ENCODE results near the gene PDZD4.

PDZD4 gene

GRCh38 chrX:153871451-153871850 lies 41.1 kb upstream of the PDZD4 start:
- no peak for TF ChIP-seq GATA2 (IDR thresholded peaks at IDR 0.05; ENCODE audit: low read depth, low read length)
- no peak for TF ChIP-seq GATA3 (IDR thresholded peaks at IDR 0.05; ENCODE audit: low read depth, low read length)

GRCh38 chrX:153870791-153871360 lies 40.5 kb upstream of the PDZD4 start:
- TF ChIP-seq GATA3 (IDR thresholded peaks at IDR 0.05; ENCODE audit: low read depth, low read length) (no peak), GATA2 (IDR thresholded peaks at IDR 0.05; ENCODE audit: low read depth, low read length) (no peak)

GRCh38 chrX:153870288-153870690 lies 39.9 kb upstream of the PDZD4 start:
- TF ChIP-seq GATA3 (IDR thresholded peaks at IDR 0.05; ENCODE audit: low read depth, low read length) (no peak), GATA2 (IDR thresholded peaks at IDR 0.05; ENCODE audit: low read depth, low read length) (no peak)

- TF ChIP-seq GATA3 (IDR thresholded peaks at IDR 0.05; ENCODE audit: low read depth, low read length): no peak
- no peak for TF ChIP-seq GATA2 (IDR thresholded peaks at IDR 0.05; ENCODE audit: low read depth, low read length)
These were observed 39.3 kb upstream of the PDZD4 start for GRCh38 chrX:153869473-153870287.

GRCh38 chrX:153868576-153869472 lies 38.5 kb upstream of the PDZD4 start:
- TF ChIP-seq GATA3 (IDR thresholded peaks at IDR 0.05; ENCODE audit: low read depth, low read length): no peak
- no peak for TF ChIP-seq GATA2 (IDR thresholded peaks at IDR 0.05; ENCODE audit: low read depth, low read length)

GRCh38 chrX:153867671-153868070 lies 37.3 kb upstream of the PDZD4 start:
- no peak for TF ChIP-seq GATA3 (IDR thresholded peaks at IDR 0.05; ENCODE audit: low read depth, low read length)
- TF ChIP-seq GATA2 (IDR thresholded peaks at IDR 0.05; ENCODE audit: low read depth, low read length): no peak

GRCh38 chrX:153867139-153867538 lies 36.8 kb upstream of the PDZD4 start:
- TF ChIP-seq GATA2 (IDR thresholded peaks at IDR 0.05; ENCODE audit: low read depth, low read length) (no peak), GATA3 (IDR thresholded peaks at IDR 0.05; ENCODE audit: low read depth, low read length) (no peak)

GRCh38 chrX:153866302-153867019 lies 36.1 kb upstream of the PDZD4 start:
- TF ChIP-seq GATA2 (IDR thresholded peaks at IDR 0.05; ENCODE audit: low read depth, low read length) (no peak), GATA3 (IDR thresholded peaks at IDR 0.05; ENCODE audit: low read depth, low read length) (no peak)

- TF ChIP-seq GATA2 (IDR thresholded peaks at IDR 0.05; ENCODE audit: low read depth, low read length) (no peak), GATA3 (IDR thresholded peaks at IDR 0.05; ENCODE audit: low read depth, low read length) (no peak)
These were observed 35.3 kb upstream of the PDZD4 start for GRCh38 chrX:153865685-153866084.

- TF ChIP-seq GATA3 (IDR thresholded peaks at IDR 0.05; ENCODE audit: low read depth, low read length) (no peak), GATA2 (IDR thresholded peaks at IDR 0.05; ENCODE audit: low read depth, low read length) (no peak)
These were observed 34.9 kb upstream of the PDZD4 start for GRCh38 chrX:153865321-153865580.

GRCh38 chrX:153864561-153865320 lies 34.4 kb upstream of the PDZD4 start:
- TF ChIP-seq GATA2 (IDR thresholded peaks at IDR 0.05; ENCODE audit: low read depth, low read length): no peak

- TF ChIP-seq GATA2 (IDR thresholded peaks at IDR 0.05; ENCODE audit: low read depth, low read length): no peak
- no peak for TF ChIP-seq GATA3 (IDR thresholded peaks at IDR 0.05; ENCODE audit: low read depth, low read length)
These were observed 33.8 kb upstream of the PDZD4 start for GRCh38 chrX:153864101-153864500.

- no peak for TF ChIP-seq GATA2 (IDR thresholded peaks at IDR 0.05; ENCODE audit: low read depth, low read length)
These were observed 33.1 kb upstream of the PDZD4 start for GRCh38 chrX:153863251-153863991.
